HG03442 (cell line): ENCODE data around the gene CDKAL1.
"Not testable (repeated sequence)": the region's sequence is repeated elsewhere in the genome, so short reads cannot be mapped to it uniquely, and the experiment has no call there.

Experiments
- ATAC-seq: cut with Tn5 transposase; IDR thresholded peaks from one replicate; pipeline ENCODE4 v1.9.1; 2021; ENCODE audit warnings: mild to moderate bottlenecking, moderate library complexity; ENCODE audit not compliant: unreplicated experiment

Gene CDKAL1

GRCh38 chr6:20534295-20535262 lies at the start of gene CDKAL1:
Gene CDKAL1 (plus strand): TSS chr6:20534457. CDS start chr6:20546351, 11,894 bp downstream.
- peak; percentile 89 for ATAC-seq

- no peak for ATAC-seq
Observed at GRCh38 chr6:20486641-20487040, 47.6 kb upstream of the CDKAL1 start.

- no peak for ATAC-seq
Observed at GRCh38 chr6:20487669-20488375, 46.4 kb upstream of the CDKAL1 start.

GRCh38 chr6:20490591-20490990 lies 43.7 kb upstream of the CDKAL1 start:
- ATAC-seq: no peak

GRCh38 chr6:20492099-20492498 lies 42.2 kb upstream of the CDKAL1 start:
- no peak for ATAC-seq

GRCh38 chr6:20497216-20498040 lies 36.8 kb upstream of the CDKAL1 start:
- ATAC-seq: no peak

- ATAC-seq: no peak
Observed at GRCh38 chr6:20498041-20498385, 36.2 kb upstream of the CDKAL1 start.

- ATAC-seq: no peak
Observed at GRCh38 chr6:20509212-20509611, 25.0 kb upstream of the CDKAL1 start.

GRCh38 chr6:20511852-20512251 lies 22.4 kb upstream of the CDKAL1 start:
- ATAC-seq: no peak

- ATAC-seq: not testable (repeated sequence)
Observed at GRCh38 chr6:20525208-20525607, 9.0 kb upstream of the CDKAL1 start.

GRCh38 chr6:20529086-20529448 lies 5.2 kb upstream of the CDKAL1 start:
- ATAC-seq: peak; percentile 64

- no peak for ATAC-seq
Observed at GRCh38 chr6:20532881-20533280, 1.4 kb upstream of the CDKAL1 start.

GRCh38 chr6:20533746-20534294 lies 437 bp upstream of the CDKAL1 start:
- no peak for ATAC-seq

- no peak for ATAC-seq
Observed at GRCh38 chr6:20538131-20538662, 3.9 kb downstream of the CDKAL1 start.

GRCh38 chr6:20538907-20539306 lies 4.7 kb downstream of the CDKAL1 start:
- ATAC-seq: no peak

GRCh38 chr6:20539387-20539786 lies 5.1 kb downstream of the CDKAL1 start:
- ATAC-seq: no peak

- no peak for ATAC-seq
Observed at GRCh38 chr6:20540683-20541082, 6.4 kb downstream of the CDKAL1 start.

GRCh38 chr6:20541382-20541781 lies 7.1 kb downstream of the CDKAL1 start:
- no peak for ATAC-seq

- peak; percentile 99 for ATAC-seq
Observed at GRCh38 chr6:20542927-20543602, 8.8 kb downstream of the CDKAL1 start.

GRCh38 chr6:20548264-20548663 lies 14.0 kb downstream of the CDKAL1 start:
- no peak for ATAC-seq
